ENCODE data around the gene PLCZ1. TPM values are rescaled to one million over a fixed set of nuclear protein-coding genes. Genes with fewer than 3 reads are reported as not detected.

PLCZ1 gene
- total RNA-seq, 1 donor from 2014 or later: not detected

DNA sequence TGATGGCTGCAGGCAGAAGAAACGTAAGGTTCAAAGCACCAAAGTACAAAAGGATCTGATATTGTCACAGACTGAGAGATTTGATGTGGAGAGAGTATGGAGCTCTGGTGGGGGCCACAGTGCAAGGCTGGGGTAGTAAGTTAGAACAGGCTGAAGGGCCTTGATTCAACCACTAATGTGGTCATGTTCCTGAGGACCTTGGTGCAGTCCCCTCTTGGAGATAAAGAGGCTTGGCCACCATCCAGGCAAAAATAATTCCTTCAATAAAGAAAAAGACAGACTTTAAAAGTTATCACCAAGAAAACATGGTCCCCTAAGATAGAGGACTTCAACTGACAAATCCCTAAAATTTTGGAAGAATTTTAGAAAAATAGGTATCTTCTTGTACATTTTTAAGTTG lies 17.5 kb upstream of the PLCZ1 start:
- Histone ChIP-seq H3K27me3 (ENCODE audit: insufficient read depth, low read length) (no peaks in the 10 kb centered on the region), H4K20me1 (ENCODE audit: insufficient read depth, low read length) (no peaks in the 10 kb centered on the region), H2AFZ (ENCODE audit: low read depth, low read length) (no peak overlapping the region), H3K9me3 (ENCODE audit: insufficient read depth, low read depth, low read length) (no peaks in the 10 kb centered on the region), H3K27ac (ENCODE audit: low read depth, low read length) (no peak overlapping the region), H3K79me2 (ENCODE audit: insufficient read depth, low read length) (no peaks in the 10 kb centered on the region), H3K4me1 (ENCODE audit: insufficient read depth, low read length) (peaks cover 16% of the 10 kb centered on the region), H3K9ac (ENCODE audit: low read length) (no peak overlapping the region), H3K4me3 (ENCODE audit: insufficient read depth, low read depth, low read length) (no peak overlapping the region), H3K4me2 (ENCODE audit: low read length) (no peak overlapping the region), H3K36me3 (ENCODE audit: insufficient read depth, low read length) (no peaks in the 10 kb centered on the region)
- no peak for TF ChIP-seq EZH2 (IDR thresholded peaks at IDR 0.05; ENCODE audit: insufficient read depth, low read length)
- TF ChIP-seq, protein P1, sequence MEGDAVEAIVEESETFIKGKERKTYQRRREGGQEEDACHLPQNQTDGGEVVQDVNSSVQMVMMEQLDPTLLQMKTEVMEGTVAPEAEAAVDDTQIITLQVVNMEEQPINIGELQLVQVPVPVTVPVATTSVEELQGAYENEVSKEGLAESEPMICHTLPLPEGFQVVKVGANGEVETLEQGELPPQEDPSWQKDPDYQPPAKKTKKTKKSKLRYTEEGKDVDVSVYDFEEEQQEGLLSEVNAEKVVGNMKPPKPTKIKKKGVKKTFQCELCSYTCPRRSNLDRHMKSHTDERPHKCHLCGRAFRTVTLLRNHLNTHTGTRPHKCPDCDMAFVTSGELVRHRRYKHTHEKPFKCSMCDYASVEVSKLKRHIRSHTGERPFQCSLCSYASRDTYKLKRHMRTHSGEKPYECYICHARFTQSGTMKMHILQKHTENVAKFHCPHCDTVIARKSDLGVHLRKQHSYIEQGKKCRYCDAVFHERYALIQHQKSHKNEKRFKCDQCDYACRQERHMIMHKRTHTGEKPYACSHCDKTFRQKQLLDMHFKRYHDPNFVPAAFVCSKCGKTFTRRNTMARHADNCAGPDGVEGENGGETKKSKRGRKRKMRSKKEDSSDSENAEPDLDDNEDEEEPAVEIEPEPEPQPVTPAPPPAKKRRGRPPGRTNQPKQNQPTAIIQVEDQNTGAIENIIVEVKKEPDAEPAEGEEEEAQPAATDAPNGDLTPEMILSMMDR (IDR thresholded peaks at IDR 0.05; ENCODE audit: insufficient read depth, low read depth, low read length): no peak
- H3K36me3 Mint-ChIP-seq (ENCODE audit: low read depth, unreplicated experiment): no peaks in the 10 kb centered on the region
- H3K4me3 Mint-ChIP-seq (ENCODE audit: unreplicated experiment): no peak overlapping the region
- H3K4me1 Mint-ChIP-seq (ENCODE audit: low read depth, unreplicated experiment): peaks cover 35% of the 10 kb centered on the region
- DNase-seq (ENCODE audit: low read depth) (no peak), FAIRE-seq (no peak)
- H3K27me3 Mint-ChIP-seq (ENCODE audit: low read depth, unreplicated experiment): no peaks in the 10 kb centered on the region
- no peaks in the 10 kb centered on the region for H3K9me3 Mint-ChIP-seq (ENCODE audit: unreplicated experiment)
- no peak overlapping the region for H3K27ac Mint-ChIP-seq (ENCODE audit: unreplicated experiment)

DNA sequence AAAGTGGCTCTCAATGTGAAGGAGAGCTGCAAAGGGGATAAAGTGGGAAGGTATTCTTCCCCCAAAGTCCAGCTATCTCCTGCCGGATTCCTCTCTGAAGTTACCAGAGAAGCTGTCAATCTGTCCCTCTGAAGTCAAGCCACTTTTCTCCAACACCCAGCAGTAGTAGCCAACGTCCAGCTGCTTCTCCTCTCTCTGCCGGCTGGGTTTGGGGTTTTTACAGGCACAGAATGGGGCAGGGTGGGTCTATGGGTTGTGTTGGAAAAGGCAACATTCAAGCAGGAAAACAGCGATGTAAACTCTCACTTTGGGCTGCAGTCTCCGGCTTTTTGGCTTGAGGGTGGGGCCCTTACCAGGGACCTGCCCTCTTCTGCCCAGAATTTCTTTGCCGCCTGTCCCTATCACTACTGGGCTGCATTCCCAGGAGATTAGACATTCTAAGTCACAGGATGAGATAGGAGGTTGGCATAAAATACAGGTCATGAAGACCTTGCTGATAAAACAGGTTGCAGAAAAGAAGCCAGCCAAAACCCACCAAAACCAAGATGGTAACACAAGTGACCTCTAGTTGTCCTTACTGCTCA lies 16.4 kb upstream of the PLCZ1 start:
- Histone ChIP-seq H3K9ac (ENCODE audit: low read length) (no peak overlapping the region), H3K79me2 (ENCODE audit: insufficient read depth, low read length) (no peaks in the 10 kb centered on the region), H3K27ac (ENCODE audit: low read depth, low read length) (no peak overlapping the region), H3K9me3 (ENCODE audit: insufficient read depth, low read depth, low read length) (no peaks in the 10 kb centered on the region), H3K27me3 (ENCODE audit: insufficient read depth, low read length) (no peaks in the 10 kb centered on the region), H3K4me2 (ENCODE audit: low read length) (no peak overlapping the region), H3K4me3 (ENCODE audit: insufficient read depth, low read depth, low read length) (no peak overlapping the region), H2AFZ (ENCODE audit: low read depth, low read length) (no peak overlapping the region), H3K4me1 (ENCODE audit: insufficient read depth, low read length) (peaks cover 19% of the 10 kb centered on the region), H4K20me1 (ENCODE audit: insufficient read depth, low read length) (no peaks in the 10 kb centered on the region), H3K36me3 (ENCODE audit: insufficient read depth, low read length) (no peaks in the 10 kb centered on the region)
- DNase-seq (ENCODE audit: low read depth) (no peak), FAIRE-seq (no peak)
- no peaks in the 10 kb centered on the region for H3K9me3 Mint-ChIP-seq (ENCODE audit: unreplicated experiment)
- H3K4me1 Mint-ChIP-seq (ENCODE audit: low read depth, unreplicated experiment): peaks cover 46% of the 10 kb centered on the region
- no peak overlapping the region for H3K4me3 Mint-ChIP-seq (ENCODE audit: unreplicated experiment)
- H3K27ac Mint-ChIP-seq (ENCODE audit: unreplicated experiment): peak overlapping the region; percentile 10
- H3K27me3 Mint-ChIP-seq (ENCODE audit: low read depth, unreplicated experiment): no peaks in the 10 kb centered on the region
- H3K36me3 Mint-ChIP-seq (ENCODE audit: low read depth, unreplicated experiment): no peaks in the 10 kb centered on the region
- TF ChIP-seq, protein P1 (IDR thresholded peaks at IDR 0.05; ENCODE audit: insufficient read depth, low read depth, low read length): no peak
- TF ChIP-seq EZH2 (IDR thresholded peaks at IDR 0.05; ENCODE audit: insufficient read depth, low read length): no peak

- no peaks in the 10 kb centered on the region for H3K79me2 ChIP-seq (ENCODE audit: insufficient read depth, low read length)
- Mint-ChIP-seq H3K27ac (ENCODE audit: unreplicated experiment) (peak overlapping the region; percentile 89), H3K4me1 (ENCODE audit: low read depth, unreplicated experiment) (peaks cover 52% of the 10 kb centered on the region)
These were observed 15.8 kb upstream of the PLCZ1 start for GRCh38 chr12:18753481-18754123.

More at GRCh38 chr12:18753481-18754123, 15.8 kb upstream of the PLCZ1 start:
- Histone ChIP-seq H3K27ac (ENCODE audit: low read depth, low read length) (no peak overlapping the region), H3K9me3 (ENCODE audit: insufficient read depth, low read depth, low read length) (no peaks in the 10 kb centered on the region), H4K20me1 (ENCODE audit: insufficient read depth, low read length) (no peaks in the 10 kb centered on the region), H3K4me3 (ENCODE audit: insufficient read depth, low read depth, low read length) (no peak overlapping the region), H3K4me2 (ENCODE audit: low read length) (peak overlapping the region; percentile 48), H3K9ac (ENCODE audit: low read length) (peak overlapping the region; percentile 35), H3K27me3 (ENCODE audit: insufficient read depth, low read length) (no peaks in the 10 kb centered on the region), H2AFZ (ENCODE audit: low read depth, low read length) (no peak overlapping the region), H3K36me3 (ENCODE audit: insufficient read depth, low read length) (no peaks in the 10 kb centered on the region), H3K4me1 (ENCODE audit: insufficient read depth, low read length) (peaks cover 24% of the 10 kb centered on the region)
- Mint-ChIP-seq H3K27me3 (ENCODE audit: low read depth, unreplicated experiment) (no peaks in the 10 kb centered on the region), H3K4me3 (ENCODE audit: unreplicated experiment) (no peak overlapping the region), H3K9me3 (ENCODE audit: unreplicated experiment) (no peaks in the 10 kb centered on the region), H3K36me3 (ENCODE audit: low read depth, unreplicated experiment) (no peaks in the 10 kb centered on the region)
- FAIRE-seq (no peak), DNase-seq (ENCODE audit: low read depth) (no peak)
- TF ChIP-seq, protein P1 (IDR thresholded peaks at IDR 0.05; ENCODE audit: insufficient read depth, low read depth, low read length): no peak
- TF ChIP-seq EZH2 (IDR thresholded peaks at IDR 0.05; ENCODE audit: insufficient read depth, low read length): no peak
